ENCODE measurements around the gene ARHGEF26.

Gene ARHGEF26

GRCh38 chr3:154224366-154224765, 103.2 kb downstream of the ARHGEF26 start:
- no peaks in the 10 kb centered on the region for H3K36me3 ChIP-seq (ENCODE audit: insufficient read depth, low read length)

GRCh38 chr3:154224866-154225265, 103.7 kb downstream of the ARHGEF26 start:
- TF ChIP-seq EZH2 (IDR thresholded peaks at IDR 0.05; ENCODE audit: borderline replicate concordance, low read depth, low read length, severe bottlenecking): no peak
- TF ChIP-seq CTCF (IDR thresholded peaks at IDR 0.05; ENCODE audit: borderline replicate concordance, extremely low read depth, low read length, poor library complexity, severe bottlenecking): no peak
- no peaks in the 10 kb centered on the region for H3K36me3 ChIP-seq (ENCODE audit: insufficient read depth, low read length)
- H3K79me2 ChIP-seq (ENCODE audit: insufficient read depth, low read length): no peaks in the 10 kb centered on the region
- peaks cover 5% of the 10 kb centered on the region for H3K27me3 ChIP-seq (ENCODE audit: insufficient read depth, low read length, poor library complexity)
- H4K20me1 ChIP-seq (ENCODE audit: insufficient read depth, low read length): no peaks in the 10 kb centered on the region
- H3K9ac ChIP-seq (ENCODE audit: low read depth, low read length): no peak overlapping the region
- no peak overlapping the region for H3K4me3 ChIP-seq (ENCODE audit: low read depth in 1 of 2, low read length in 2 of 2)
- no peaks in the 10 kb centered on the region for H3K4me1 ChIP-seq (ENCODE audit: insufficient read depth, low read length)
- DNase-seq (no peak), ATAC-seq (ENCODE audit: insufficient read depth, low read depth) (no peak)
- H3K4me2 ChIP-seq (ENCODE audit: insufficient read depth, low read length): no peak overlapping the region
- H2AFZ ChIP-seq (ENCODE audit: low read depth, low read length): no peak overlapping the region
- no peaks in the 10 kb centered on the region for H3K9me3 ChIP-seq (ENCODE audit: insufficient read depth, low read length, severe bottlenecking)
- H3K27ac ChIP-seq (ENCODE audit: low read length): no peak overlapping the region

More at GRCh38 chr3:154224366-154224765, 103.2 kb downstream of the ARHGEF26 start:
- Histone ChIP-seq H3K4me2 (ENCODE audit: insufficient read depth, low read length) (no peak overlapping the region), H3K79me2 (ENCODE audit: insufficient read depth, low read length) (no peaks in the 10 kb centered on the region), H4K20me1 (ENCODE audit: insufficient read depth, low read length) (no peaks in the 10 kb centered on the region), H3K9ac (ENCODE audit: low read depth, low read length) (no peak overlapping the region), H3K9me3 (ENCODE audit: insufficient read depth, low read length, severe bottlenecking) (no peaks in the 10 kb centered on the region), H3K4me1 (ENCODE audit: insufficient read depth, low read length) (no peaks in the 10 kb centered on the region), H3K4me3 (ENCODE audit: low read depth in 1 of 2, low read length in 2 of 2) (no peak overlapping the region), H3K27me3 (ENCODE audit: insufficient read depth, low read length, poor library complexity) (peaks cover 5% of the 10 kb centered on the region), H3K27ac (ENCODE audit: low read length) (no peak overlapping the region), H2AFZ (ENCODE audit: low read depth, low read length) (no peak overlapping the region)
- ATAC-seq (ENCODE audit: insufficient read depth, low read depth): no peak
- TF ChIP-seq CTCF (IDR thresholded peaks at IDR 0.05; ENCODE audit: borderline replicate concordance, extremely low read depth, low read length, poor library complexity, severe bottlenecking): no peak
- TF ChIP-seq EZH2 (IDR thresholded peaks at IDR 0.05; ENCODE audit: borderline replicate concordance, low read depth, low read length, severe bottlenecking): no peak
- DNase-seq: no peak

GRCh38 chr3:154225536-154225935, 104.3 kb downstream of the ARHGEF26 start:
- peaks cover 5% of the 10 kb centered on the region for H3K27me3 ChIP-seq (ENCODE audit: insufficient read depth, low read length, poor library complexity)
- DNase-seq (no peak), ATAC-seq (ENCODE audit: insufficient read depth, low read depth) (no peak)
- H3K4me2 ChIP-seq (ENCODE audit: insufficient read depth, low read length): no peak overlapping the region
- no peaks in the 10 kb centered on the region for H3K4me1 ChIP-seq (ENCODE audit: insufficient read depth, low read length)
- no peak overlapping the region for H3K4me3 ChIP-seq (ENCODE audit: low read depth in 1 of 2, low read length in 2 of 2)
- no peaks in the 10 kb centered on the region for H3K36me3 ChIP-seq (ENCODE audit: insufficient read depth, low read length)
- no peaks in the 10 kb centered on the region for H4K20me1 ChIP-seq (ENCODE audit: insufficient read depth, low read length)
- H3K9me3 ChIP-seq (ENCODE audit: insufficient read depth, low read length, severe bottlenecking): no peaks in the 10 kb centered on the region
- H3K9ac ChIP-seq (ENCODE audit: low read depth, low read length): no peak overlapping the region
- no peaks in the 10 kb centered on the region for H3K79me2 ChIP-seq (ENCODE audit: insufficient read depth, low read length)
- no peak overlapping the region for H3K27ac ChIP-seq (ENCODE audit: low read length)
- H2AFZ ChIP-seq (ENCODE audit: low read depth, low read length): no peak overlapping the region
- no peak for TF ChIP-seq CTCF (IDR thresholded peaks at IDR 0.05; ENCODE audit: borderline replicate concordance, extremely low read depth, low read length, poor library complexity, severe bottlenecking)
- no peak for TF ChIP-seq EZH2 (IDR thresholded peaks at IDR 0.05; ENCODE audit: borderline replicate concordance, low read depth, low read length, severe bottlenecking)

- H3K27me3 ChIP-seq (ENCODE audit: insufficient read depth, low read length, poor library complexity): peaks cover 9% of the 10 kb centered on the region
- no peak overlapping the region for H3K4me2 ChIP-seq (ENCODE audit: insufficient read depth, low read length)
- no peak overlapping the region for H3K9ac ChIP-seq (ENCODE audit: low read depth, low read length)
- H3K4me3 ChIP-seq (ENCODE audit: low read depth in 1 of 2, low read length in 2 of 2): no peak overlapping the region
- no peaks in the 10 kb centered on the region for H3K79me2 ChIP-seq (ENCODE audit: insufficient read depth, low read length)
- no peaks in the 10 kb centered on the region for H4K20me1 ChIP-seq (ENCODE audit: insufficient read depth, low read length)
- no peaks in the 10 kb centered on the region for H3K4me1 ChIP-seq (ENCODE audit: insufficient read depth, low read length)
- ATAC-seq (ENCODE audit: insufficient read depth, low read depth) (no peak), DNase-seq (no peak)
- no peak overlapping the region for H3K27ac ChIP-seq (ENCODE audit: low read length)
- TF ChIP-seq EZH2 (IDR thresholded peaks at IDR 0.05; ENCODE audit: borderline replicate concordance, low read depth, low read length, severe bottlenecking): no peak
- TF ChIP-seq CTCF (IDR thresholded peaks at IDR 0.05; ENCODE audit: borderline replicate concordance, extremely low read depth, low read length, poor library complexity, severe bottlenecking): no peak
- no peak overlapping the region for H2AFZ ChIP-seq (ENCODE audit: low read depth, low read length)
- no peaks in the 10 kb centered on the region for H3K9me3 ChIP-seq (ENCODE audit: insufficient read depth, low read length, severe bottlenecking)
- H3K36me3 ChIP-seq (ENCODE audit: insufficient read depth, low read length): no peaks in the 10 kb centered on the region
These were observed 106.3 kb downstream of the ARHGEF26 start for GRCh38 chr3:154227531-154227930.

Measured in DND-41 (cell line).